Loucy (cell line): ENCODE measurements around the gene NOM1.

Experiments used
- CTCF ChIP-seq: fragments of 200-600 bp; sonication (generic); conservative IDR thresholded peaks from 2 replicates; pipeline ENCODE4 v1.5.1; 2014; ENCODE audit warnings: mild to moderate bottlenecking, antibody characterized with exemption, low read length
- EZH2phosphoT487 ChIP-seq: fragments of 200-600 bp; IDR thresholded peaks from 2 replicates; pipeline ENCODE4 v1.6.1; 2018; ENCODE audit warnings: antibody characterized with exemption, mild to moderate bottlenecking, moderate library complexity, borderline replicate concordance

GRCh38 chr7:157001920-157002818 lies 52.7 kb downstream of the NOM1 start:
- TF ChIP-seq CTCF: no peak
- no peak for TF ChIP-seq EZH2phosphoT487
